Left lung (tissue), 10 donors: ENCODE measurements around the gene GDPD4. TPM values are rescaled to one million over a fixed set of nuclear protein-coding genes. Genes with fewer than 3 reads are reported as not detected.

ENCODE experiments used
- ATAC-seq: fragments of 200-7000 bp; cut with Tn5 transposase; one replicate; pipeline ENCODE4 v1.9.1; 2020; ENCODE audit warnings: moderate library complexity
- DNase-seq, 4 donors: peaks; one replicate each; pipeline ENCODE4 v3.0.0-alpha.2; 2013 to 2020
- H3K27ac ChIP-seq, 2 donors: fragments of 200-600 bp; sonication (generic) in 1 of 2; one replicate each; pipeline versions ENCODE4 v1.5.0 to v1.8.0; 2020 to 2021
- H3K27me3 ChIP-seq, 2 donors: fragments of 200-600 bp; sonication (generic) in 1 of 2; one replicate each; pipeline versions ENCODE4 v1.5.0 to v1.8.0; 2020 to 2021
- H3K36me3 ChIP-seq, 2 donors: fragments of 200-600 bp; sonication (generic) in 1 of 2; one replicate each; pipeline versions ENCODE4 v1.5.0 to v1.8.0; 2020 to 2021
- H3K4me1 ChIP-seq, 2 donors: fragments of 200-600 bp; one replicate each; pipeline ENCODE4 v1.8.0; 2021
- H3K4me3 ChIP-seq, 2 donors: fragments of 200-600 bp; sonication (generic) in 1 of 2; one replicate each; pipeline versions ENCODE4 v1.5.0 to v1.8.0; 2020 to 2021; ENCODE audit warnings: mild to moderate bottlenecking in 1 of 2
- H3K9me3 ChIP-seq, 2 donors: fragments of 200-600 bp; sonication (generic) in 1 of 2; one replicate each; pipeline versions ENCODE4 v1.5.0 to v1.8.0; 2020 to 2021
- intact Hi-C, 2 donors: fragments of 100-400 bp; cut with DNase I; formaldehyde crosslinking; loops; one replicate each; pipeline versions ENCODE4 v1.11.2 to v1.14.2; 2022
- polyA plus RNA-seq, 6 donors: library from polyadenylated mRNA; unstranded; fragments of 120-200 nt; gene quantifications; one replicate each; pipeline ENCODE4 v1.2.1, GENCODE V29; 2013; ENCODE audit not compliant: insufficient read length in 6 of 6
- total RNA-seq, 2 donors: library from RNA; stranded (reverse); fragmentation: NEBNext Ultra II Directional; extraction: Animal tissue kit (Norgen Biotek cat#: 25700); gene quantifications; one replicate each; pipeline ENCODE4 v1.2.1, GENCODE V29; 2021
- TF ChIP-seq, protein P1 (sequence below), 2 donors: fragments of 200-600 bp; sonication (generic) in 1 of 2; IDR thresholded peaks; one replicate each; pipeline versions ENCODE4 v1.5.0 to v1.8.0; 2021; ENCODE audit warnings: antibody characterized with exemption in 2 of 2
- donor health status: DM: no; HTN: yes; CAD: no.
- donor health status: DM: no; HTN: no; CAD: no.

Gene GDPD4
- total and polyA plus RNA-seq, 8 donors, result 0.34 to 0.78 (median 0.55) TPM; not detected in 2

- Histone ChIP-seq H3K36me3 (peaks cover 0 to 13% of the 10 kb centered on the region in 2 donors), H3K9me3 (no peaks in the 10 kb centered on the region), H3K27me3 (no peaks in the 10 kb centered on the region), H3K27ac (no peak overlapping the region), H3K4me3 (no peak overlapping the region), H3K4me1 (no peaks in the 10 kb centered on the region)
- intact Hi-C loops, result no loop called here
- DNase-seq, result no peak
- ATAC-seq, result no peak
- TF ChIP-seq, protein P1, sequence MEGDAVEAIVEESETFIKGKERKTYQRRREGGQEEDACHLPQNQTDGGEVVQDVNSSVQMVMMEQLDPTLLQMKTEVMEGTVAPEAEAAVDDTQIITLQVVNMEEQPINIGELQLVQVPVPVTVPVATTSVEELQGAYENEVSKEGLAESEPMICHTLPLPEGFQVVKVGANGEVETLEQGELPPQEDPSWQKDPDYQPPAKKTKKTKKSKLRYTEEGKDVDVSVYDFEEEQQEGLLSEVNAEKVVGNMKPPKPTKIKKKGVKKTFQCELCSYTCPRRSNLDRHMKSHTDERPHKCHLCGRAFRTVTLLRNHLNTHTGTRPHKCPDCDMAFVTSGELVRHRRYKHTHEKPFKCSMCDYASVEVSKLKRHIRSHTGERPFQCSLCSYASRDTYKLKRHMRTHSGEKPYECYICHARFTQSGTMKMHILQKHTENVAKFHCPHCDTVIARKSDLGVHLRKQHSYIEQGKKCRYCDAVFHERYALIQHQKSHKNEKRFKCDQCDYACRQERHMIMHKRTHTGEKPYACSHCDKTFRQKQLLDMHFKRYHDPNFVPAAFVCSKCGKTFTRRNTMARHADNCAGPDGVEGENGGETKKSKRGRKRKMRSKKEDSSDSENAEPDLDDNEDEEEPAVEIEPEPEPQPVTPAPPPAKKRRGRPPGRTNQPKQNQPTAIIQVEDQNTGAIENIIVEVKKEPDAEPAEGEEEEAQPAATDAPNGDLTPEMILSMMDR (IDR thresholded peaks at IDR 0.05), result no peak
These were observed 89.8 kb downstream of the GDPD4 start for GRCh38 chr11:77211594-77212251.

DNA sequence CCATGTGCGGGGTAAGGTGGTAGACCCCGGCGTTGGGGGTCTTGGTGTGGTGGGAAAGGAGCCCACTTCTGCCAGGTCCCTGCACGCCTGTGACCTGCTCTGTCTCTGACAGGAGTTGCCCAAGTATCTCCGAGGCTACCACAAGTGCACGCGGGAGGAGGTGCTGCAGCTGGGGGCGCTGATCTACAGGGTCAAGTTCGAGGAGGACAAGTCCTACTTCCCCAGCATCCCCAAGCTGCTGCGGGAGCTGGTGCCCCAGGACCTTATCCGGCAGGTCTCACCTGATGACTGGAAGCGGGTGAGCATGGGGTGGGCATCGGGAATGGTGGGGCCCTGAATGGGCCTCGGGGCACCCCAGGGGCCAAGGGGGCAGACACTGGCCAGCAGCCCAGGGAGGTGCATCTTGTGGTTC lies 90.4 kb downstream of the GDPD4 start:
- no peaks in the 10 kb centered on the region for H3K27me3 ChIP-seq
- intact Hi-C loops, result no loop called here
- DNase-seq (no peak), ATAC-seq (no peak)
- H3K9me3 ChIP-seq, result no peaks in the 10 kb centered on the region
- H3K4me1 ChIP-seq, result no peaks in the 10 kb centered on the region
- H3K27ac ChIP-seq, result no peak overlapping the region
- TF ChIP-seq, protein P1 (IDR thresholded peaks at IDR 0.05), result no peak
- H3K4me3 ChIP-seq, result no peak overlapping the region
- peaks cover 0 to 13% of the 10 kb centered on the region in 2 donors for H3K36me3 ChIP-seq

- H3K27ac ChIP-seq, result no peak overlapping the region
- H3K9me3 ChIP-seq, result no peaks in the 10 kb centered on the region
- TF ChIP-seq, protein P1 (IDR thresholded peaks at IDR 0.05), result no peak
- intact Hi-C loops, result no loop called here
- H3K27me3 ChIP-seq, result no peaks in the 10 kb centered on the region
- H3K4me1 ChIP-seq, result no peaks in the 10 kb centered on the region
- ATAC-seq (no peak), DNase-seq (no peak)
- peaks cover 0 to 13% of the 10 kb centered on the region in 2 donors for H3K36me3 ChIP-seq
- H3K4me3 ChIP-seq, result no peak overlapping the region
These were observed 91.8 kb downstream of the GDPD4 start for GRCh38 chr11:77209663-77210062.

DNA sequence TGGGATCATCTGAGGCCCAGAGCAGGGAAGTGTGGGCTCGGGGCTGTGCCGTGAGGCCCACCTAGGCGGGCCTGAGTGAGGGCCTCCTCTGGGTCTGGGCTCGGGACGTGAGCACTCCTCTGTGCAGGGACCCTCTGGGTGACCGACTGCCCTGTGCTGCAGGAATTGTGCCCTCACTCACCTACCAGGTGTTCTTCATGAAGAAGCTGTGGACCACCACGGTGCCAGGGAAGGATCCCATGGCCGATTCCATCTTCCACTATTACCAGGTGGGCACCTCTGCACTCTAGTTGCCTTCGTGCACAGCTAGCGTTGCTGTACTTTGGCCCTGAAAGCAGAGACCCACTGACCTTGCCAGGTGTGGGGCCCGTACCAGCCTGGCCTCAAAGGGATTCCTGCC lies 93.0 kb downstream of the GDPD4 start:
- Histone ChIP-seq H3K4me1 (no peaks in the 10 kb centered on the region), H3K4me3 (no peak overlapping the region), H3K36me3 (peaks cover 0 to 11% of the 10 kb centered on the region in 2 donors), H3K27ac (no peak overlapping the region), H3K9me3 (no peaks in the 10 kb centered on the region), H3K27me3 (no peaks in the 10 kb centered on the region)
- DNase-seq (no peak), ATAC-seq (no peak)
- intact Hi-C loops, result no loop called here
- TF ChIP-seq, protein P1 (IDR thresholded peaks at IDR 0.05), result no peak

- intact Hi-C loops, result no loop called here
- TF ChIP-seq, protein P1 (IDR thresholded peaks at IDR 0.05), result no peak
These were observed 93.7 kb downstream of the GDPD4 start for GRCh38 chr11:77207618-77208313.

More at GRCh38 chr11:77207618-77208313, 93.7 kb downstream of the GDPD4 start:
- Histone ChIP-seq H3K9me3 (no peaks in the 10 kb centered on the region), H3K27ac (no peak overlapping the region), H3K4me3 (no peak overlapping the region), H3K4me1 (no peaks in the 10 kb centered on the region), H3K27me3 (no peaks in the 10 kb centered on the region), H3K36me3 (peaks cover 0 to 5% of the 10 kb centered on the region in 2 donors)
- ATAC-seq (no peak), DNase-seq (no peak)
